ENCODE results near the gene PRICKLE2.

- TF ChIP-seq, protein P1, sequence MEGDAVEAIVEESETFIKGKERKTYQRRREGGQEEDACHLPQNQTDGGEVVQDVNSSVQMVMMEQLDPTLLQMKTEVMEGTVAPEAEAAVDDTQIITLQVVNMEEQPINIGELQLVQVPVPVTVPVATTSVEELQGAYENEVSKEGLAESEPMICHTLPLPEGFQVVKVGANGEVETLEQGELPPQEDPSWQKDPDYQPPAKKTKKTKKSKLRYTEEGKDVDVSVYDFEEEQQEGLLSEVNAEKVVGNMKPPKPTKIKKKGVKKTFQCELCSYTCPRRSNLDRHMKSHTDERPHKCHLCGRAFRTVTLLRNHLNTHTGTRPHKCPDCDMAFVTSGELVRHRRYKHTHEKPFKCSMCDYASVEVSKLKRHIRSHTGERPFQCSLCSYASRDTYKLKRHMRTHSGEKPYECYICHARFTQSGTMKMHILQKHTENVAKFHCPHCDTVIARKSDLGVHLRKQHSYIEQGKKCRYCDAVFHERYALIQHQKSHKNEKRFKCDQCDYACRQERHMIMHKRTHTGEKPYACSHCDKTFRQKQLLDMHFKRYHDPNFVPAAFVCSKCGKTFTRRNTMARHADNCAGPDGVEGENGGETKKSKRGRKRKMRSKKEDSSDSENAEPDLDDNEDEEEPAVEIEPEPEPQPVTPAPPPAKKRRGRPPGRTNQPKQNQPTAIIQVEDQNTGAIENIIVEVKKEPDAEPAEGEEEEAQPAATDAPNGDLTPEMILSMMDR (IDR thresholded peaks at IDR 0.05; ENCODE audit: low read length) = no peak
- TF ChIP-seq EZH2phosphoT487 (IDR thresholded peaks at IDR 0.05; ENCODE audit: low read length) (no peak), EZH2 (optimal IDR thresholded peaks at IDR 0.05; ENCODE audit: low read depth, low read length) (no peak)
Observed at GRCh38 chr3:64093825-64094712, 131.2 kb downstream of the PRICKLE2 start.

All from MM.1S (cell line).